Naive thymus-derived CD4-positive, alpha-beta T cell (primary cell): ENCODE measurements around the gene AP1M1. TPM values are rescaled to one million over a fixed set of nuclear protein-coding genes. Genes with fewer than 3 reads are reported as not detected.

Source experiments
- ATAC-seq: fragments of 150-1000 bp; cut with Tn5 transposase; 2 replicates; pipeline ENCODE4 v1.10.0; 2021; ENCODE audit warnings: mild to moderate bottlenecking, moderate library complexity
- CTCF ChIA-PET: fragments of 350-600 bp; sonication (Branson Sonifier 250); formaldehyde crosslinking; loops from one replicate; lab custom pipeline; 2021; ENCODE audit warnings: antibody characterized with exemption; lab: Charles Lee
- POLR2A ChIA-PET: fragments of 350-600 bp; sonication (Branson Sonifier 250); formaldehyde crosslinking; loops from one replicate; lab custom pipeline; 2021; ENCODE audit warnings: antibody characterized with exemption, inconsistent platforms; lab: Charles Lee
- DNase-seq, 9 donors: peaks; one replicate each; pipeline versions ENCODE4 v3.0.0 to v3.0.0-alpha.2; 2020 to 2022; ENCODE audit warnings: mixed read lengths in 1 of 9
- H3K27ac ChIP-seq: one replicate; pipeline ENCODE4 v1.7.0; 2013; ENCODE audit warnings: mild to moderate bottlenecking, low read depth, low read length, moderate library complexity
- H3K27me3 ChIP-seq, 2 donors: one replicate each; pipeline ENCODE4 v1.7.0; 2013; ENCODE audit warnings: low read length in 2 of 2, mild to moderate bottlenecking in 2 of 2, moderate library complexity in 2 of 2; ENCODE audit not compliant: control insufficient read depth in 2 of 2, insufficient read depth in 2 of 2
- H3K36me3 ChIP-seq, 3 experiments: 1 replicate in 2 of 3; 2 replicates in 1 of 3; pipeline ENCODE4 v1.7.0; 2013; ENCODE audit warnings: low read length in 3 of 3, mild to moderate bottlenecking in 3 of 3, moderate library complexity in 1 of 3; ENCODE audit not compliant: insufficient read depth in 3 of 3, control insufficient read depth in 2 of 3
- H3K4me1 ChIP-seq, 2 donors: one replicate each; pipeline ENCODE4 v1.7.0; 2013; ENCODE audit warnings: low read length in 2 of 2, mild to moderate bottlenecking in 2 of 2, moderate library complexity in 1 of 2; ENCODE audit not compliant: control insufficient read depth in 2 of 2, insufficient read depth in 2 of 2
- H3K4me3 ChIP-seq: 2 replicates; pipeline ENCODE4 v1.7.0; 2013; ENCODE audit warnings: mild to moderate bottlenecking, low read length
- H3K9me3 ChIP-seq, 3 experiments: 1 replicate in 2 of 3; 2 replicates in 1 of 3; pipeline ENCODE4 v1.7.0; 2013; ENCODE audit warnings: low read length in 3 of 3; ENCODE audit not compliant: control insufficient read depth in 2 of 3
- H3K27ac Mint-ChIP-seq, 9 donors: one replicate each; pipeline ENCODE4 v1.8.0; 2020 to 2022; ENCODE audit warnings: mixed read lengths in 9 of 9, mild to moderate bottlenecking in 8 of 9, moderate library complexity in 5 of 9, inconsistent platforms in 2 of 9
- H3K27me3 Mint-ChIP-seq, 5 donors: one replicate each; pipeline ENCODE4 v1.8.0; 2021 to 2022; ENCODE audit warnings: mixed read lengths in 5 of 5, mild to moderate bottlenecking in 1 of 5
- H3K36me3 Mint-ChIP-seq, 5 donors: one replicate each; pipeline ENCODE4 v1.8.0; 2020 to 2022; ENCODE audit warnings: mixed read lengths in 5 of 5, mild to moderate bottlenecking in 3 of 5, inconsistent platforms in 1 of 5
- H3K4me1 Mint-ChIP-seq, 7 donors: one replicate each; pipeline ENCODE4 v1.8.0; 2020 to 2022; ENCODE audit warnings: mixed read lengths in 7 of 7, mild to moderate bottlenecking in 3 of 7, inconsistent platforms in 1 of 7
- H3K4me3 Mint-ChIP-seq, 10 donors: one replicate each; pipeline ENCODE4 v1.8.0; 2020 to 2022; ENCODE audit warnings: mild to moderate bottlenecking in 10 of 10, mixed read lengths in 10 of 10, moderate library complexity in 6 of 10, inconsistent platforms in 2 of 10
- H3K9me3 Mint-ChIP-seq, 11 donors: one replicate each; pipeline ENCODE4 v1.8.0; 2020 to 2022; ENCODE audit warnings: mixed read lengths in 11 of 11, mild to moderate bottlenecking in 4 of 11, inconsistent platforms in 1 of 11, moderate library complexity in 1 of 11
- intact Hi-C, 2 donors: fragments of 100-400 bp; cut with micrococcal nuclease; formaldehyde crosslinking; loops; one replicate each; pipeline ENCODE4 v1.15.1; 2023
- polyA plus RNA-seq, 2 donors: library from polyadenylated mRNA; unstranded; fragments of 300-500 nt; fragmentation: Illumina TruSeq; gene quantifications; one replicate each; pipeline ENCODE4 v1.2.3, GENCODE V29; 2021
- total RNA-seq, 6 experiments: library from RNA in 5 of 6; stranded (reverse) in 5 of 6; gene quantifications; 1 replicate in 5 of 6; 2 replicates in 1 of 6; pipeline ENCODE4 v1.2.3 and lab custom pipeline; 2021 to 2026

The AP1M1 gene
- total and polyA plus RNA-seq, 7 experiments from 2014 or later = 94.9 to 169 (median 134) TPM

DNA sequence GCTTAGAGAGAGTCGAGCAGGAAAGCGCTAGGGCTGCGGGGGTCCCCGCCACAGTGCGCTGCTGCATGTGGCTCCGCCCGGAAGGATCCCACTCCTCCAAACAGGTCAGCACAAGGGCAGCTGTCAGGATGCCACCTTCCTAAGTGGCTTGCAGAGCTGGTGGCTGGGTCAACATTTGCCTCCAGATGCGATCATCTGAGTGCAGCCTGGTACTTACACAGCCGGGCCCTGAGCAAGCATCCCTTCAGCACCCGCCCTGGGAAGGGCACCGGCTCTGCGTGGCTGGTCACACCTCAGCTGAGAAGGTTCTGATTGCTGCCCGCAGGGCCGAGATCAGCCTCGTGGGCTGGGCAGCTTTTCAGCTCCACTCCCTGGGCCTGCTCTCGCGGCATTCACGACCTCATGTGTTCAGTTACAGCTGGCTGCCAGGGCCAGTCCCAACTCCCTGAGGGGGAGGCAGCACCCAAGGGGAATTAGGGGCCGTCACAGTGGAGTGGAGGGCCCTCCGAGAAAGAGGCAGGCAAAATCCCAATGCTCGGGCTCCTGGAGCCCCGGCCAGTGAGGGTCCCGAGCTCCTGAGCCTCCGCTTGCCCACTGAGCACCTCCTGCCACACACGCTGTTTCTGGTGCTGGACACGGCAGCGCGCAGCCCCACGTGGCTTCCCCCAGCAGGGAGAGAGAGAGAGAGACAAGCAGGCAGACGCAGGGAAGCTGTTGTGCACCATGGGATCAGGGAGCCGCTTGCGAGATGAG is 26.8 kb downstream of the AP1M1 start:
- no peak overlapping the region for H3K4me3 Mint-ChIP-seq
- peaks cover 13 to 96% (median 14%) of the 10 kb centered on the region in 3 experiments for H3K36me3 ChIP-seq
- CTCF ChIA-PET = no interaction called here

DNA sequence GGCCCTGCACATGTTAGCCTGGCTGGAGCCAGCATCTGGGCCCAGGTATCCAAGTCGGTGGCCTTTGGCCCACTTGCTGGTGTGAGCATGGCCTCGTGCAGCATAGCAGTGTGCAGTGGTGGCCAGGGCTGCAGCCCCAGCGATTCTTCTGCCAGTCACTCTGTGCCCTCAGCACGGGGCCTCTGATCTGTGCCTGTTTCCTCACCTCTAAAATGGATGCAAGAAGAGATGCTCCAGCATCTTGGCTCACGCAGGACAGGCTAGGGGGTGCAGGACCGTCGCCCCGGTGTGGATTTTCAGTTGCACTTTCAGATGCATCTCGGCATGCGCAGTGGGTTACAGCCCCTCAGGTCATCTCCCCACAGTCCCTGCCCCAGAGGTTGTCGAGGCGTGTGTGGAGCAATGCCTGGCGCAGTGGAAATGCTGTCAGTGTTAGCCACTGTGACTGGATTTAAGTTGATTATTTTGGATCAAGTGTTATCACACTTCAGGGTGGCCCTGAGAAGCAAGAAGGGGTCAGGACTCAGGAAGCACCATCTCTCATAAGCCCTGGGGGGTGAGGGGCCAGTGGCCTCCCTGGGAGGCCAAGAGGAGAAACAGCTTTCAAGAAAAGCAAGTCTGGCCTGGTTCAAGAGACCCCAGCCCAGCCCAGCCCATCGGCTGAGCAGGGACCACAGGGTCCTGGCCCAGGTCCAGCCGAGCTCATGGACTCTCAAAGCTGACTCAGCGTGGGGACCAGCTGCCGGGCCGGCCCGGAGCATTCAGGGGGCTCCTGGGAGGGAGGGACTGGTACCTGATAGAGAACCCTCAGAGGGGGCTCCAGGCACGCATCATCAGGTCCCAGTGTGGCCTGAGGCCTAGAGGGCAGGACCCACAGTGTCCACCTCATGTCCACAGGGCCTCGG is 27.8 kb downstream of the AP1M1 start:
- no peaks in the 10 kb centered on the region for H3K4me1 ChIP-seq
- H3K27ac Mint-ChIP-seq = no peak overlapping the region

More for the DNA sequence above, 26.8 kb downstream of the AP1M1 start:
- peaks cover 4 to 24% (median 14%) of the 10 kb centered on the region in 3 experiments for H3K9me3 ChIP-seq
- no peak for DNase-seq
- no peak overlapping the region for H3K27ac ChIP-seq
- Mint-ChIP-seq H3K27me3 (no peaks in the 10 kb centered on the region), H3K36me3 (peaks cover 12 to 54% (median 35%) of the 10 kb centered on the region in 5 donors), H3K9me3 (peaks cover 0 to 38% (median 21%) of the 10 kb centered on the region in 11 donors), H3K27ac (no peak overlapping the region), H3K4me1 (peaks cover 0 to 4% (median 0%) of the 10 kb centered on the region in 7 donors)
- intact Hi-C loops = no loop called here
- POLR2A ChIA-PET = interaction anchor here (1.1 to 1.5 kb wide), 4 partner anchors 9 to 104 kb away, joined by 3 to 4 read pairs (median 4); no protein-coding TSS in a partner anchor
- no peaks in the 10 kb centered on the region for H3K27me3 ChIP-seq
- no peaks in the 10 kb centered on the region for H3K4me1 ChIP-seq
- ATAC-seq = no peak
- no peak overlapping the region for H3K4me3 ChIP-seq

DNA sequence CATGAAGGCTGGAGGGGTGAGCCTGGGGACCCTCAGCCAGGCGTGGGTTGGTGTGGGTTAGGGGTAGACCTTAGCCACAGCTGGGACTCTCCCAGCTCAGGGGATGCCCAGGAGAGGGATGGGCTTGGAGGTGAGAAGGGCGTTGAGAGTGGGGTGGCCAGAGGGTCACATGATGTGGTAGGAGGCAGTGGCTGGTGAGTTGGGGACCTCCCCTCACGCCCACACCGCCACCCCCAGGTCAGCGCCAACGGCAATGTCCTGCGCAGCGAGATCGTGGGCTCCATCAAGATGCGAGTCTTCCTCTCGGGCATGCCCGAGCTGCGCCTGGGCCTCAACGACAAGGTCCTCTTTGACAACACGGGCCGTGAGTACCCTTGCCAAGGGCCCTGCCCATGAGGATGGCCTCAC is 28.5 kb downstream of the AP1M1 start:
- Histone ChIP-seq H3K4me3 (no peak overlapping the region), H3K27me3 (no peaks in the 10 kb centered on the region), H3K27ac (no peak overlapping the region), H3K4me1 (no peaks in the 10 kb centered on the region), H3K36me3 (peaks cover 0 to 85% (median 14%) of the 10 kb centered on the region in 3 experiments), H3K9me3 (peaks cover 0 to 8% (median 7%) of the 10 kb centered on the region in 3 experiments)
- intact Hi-C loops = no loop called here
- ChIA-PET POLR2A (interaction anchor here (0.5 to 1.0 kb wide), 2 partner anchors 9 to 162 kb away, joined by 3 read pairs; no protein-coding TSS in a partner anchor), CTCF (interaction anchor here (1.0 to 1.2 kb wide), 2 partner anchors 21 to 156 kb away, joined by 3 to 4 read pairs; no protein-coding TSS in a partner anchor)
- Mint-ChIP-seq H3K4me1 (peaks cover 0 to 6% (median 0%) of the 10 kb centered on the region in 7 donors), H3K36me3 (peaks cover 12 to 47% (median 31%) of the 10 kb centered on the region in 5 donors), H3K27me3 (no peaks in the 10 kb centered on the region), H3K9me3 (peaks cover 0 to 21% (median 11%) of the 10 kb centered on the region in 11 donors), H3K4me3 (no peak overlapping the region), H3K27ac (peak overlapping the region in 1 of 9 donors; percentile 17)
- no peak for ATAC-seq
- DNase-seq = no peak

More for the DNA sequence above, 27.8 kb downstream of the AP1M1 start:
- H3K9me3 ChIP-seq = peaks cover 4 to 14% (median 14%) of the 10 kb centered on the region in 3 experiments
- intact Hi-C loops = no loop called here
- DNase-seq = no peak
- no peak overlapping the region for H3K27ac ChIP-seq
- no peak for ATAC-seq
- Mint-ChIP-seq H3K27me3 (no peaks in the 10 kb centered on the region), H3K36me3 (peaks cover 16 to 50% (median 34%) of the 10 kb centered on the region in 5 donors), H3K4me3 (no peak overlapping the region), H3K9me3 (peaks cover 0 to 27% (median 17%) of the 10 kb centered on the region in 11 donors), H3K4me1 (peaks cover 0 to 6% (median 0%) of the 10 kb centered on the region in 7 donors)
- peaks cover 3 to 91% (median 14%) of the 10 kb centered on the region in 3 experiments for H3K36me3 ChIP-seq
- ChIA-PET CTCF (interaction anchor here (1.0 to 1.2 kb wide), 2 partner anchors 21 to 157 kb away, joined by 3 to 4 read pairs; no protein-coding TSS in a partner anchor), POLR2A (interaction anchor here (1.0 to 1.3 kb wide), 3 partner anchors 10 to 163 kb away, joined by 3 to 4 read pairs (median 3); no protein-coding TSS in a partner anchor)
- H3K27me3 ChIP-seq = no peaks in the 10 kb centered on the region
- no peak overlapping the region for H3K4me3 ChIP-seq

DNA sequence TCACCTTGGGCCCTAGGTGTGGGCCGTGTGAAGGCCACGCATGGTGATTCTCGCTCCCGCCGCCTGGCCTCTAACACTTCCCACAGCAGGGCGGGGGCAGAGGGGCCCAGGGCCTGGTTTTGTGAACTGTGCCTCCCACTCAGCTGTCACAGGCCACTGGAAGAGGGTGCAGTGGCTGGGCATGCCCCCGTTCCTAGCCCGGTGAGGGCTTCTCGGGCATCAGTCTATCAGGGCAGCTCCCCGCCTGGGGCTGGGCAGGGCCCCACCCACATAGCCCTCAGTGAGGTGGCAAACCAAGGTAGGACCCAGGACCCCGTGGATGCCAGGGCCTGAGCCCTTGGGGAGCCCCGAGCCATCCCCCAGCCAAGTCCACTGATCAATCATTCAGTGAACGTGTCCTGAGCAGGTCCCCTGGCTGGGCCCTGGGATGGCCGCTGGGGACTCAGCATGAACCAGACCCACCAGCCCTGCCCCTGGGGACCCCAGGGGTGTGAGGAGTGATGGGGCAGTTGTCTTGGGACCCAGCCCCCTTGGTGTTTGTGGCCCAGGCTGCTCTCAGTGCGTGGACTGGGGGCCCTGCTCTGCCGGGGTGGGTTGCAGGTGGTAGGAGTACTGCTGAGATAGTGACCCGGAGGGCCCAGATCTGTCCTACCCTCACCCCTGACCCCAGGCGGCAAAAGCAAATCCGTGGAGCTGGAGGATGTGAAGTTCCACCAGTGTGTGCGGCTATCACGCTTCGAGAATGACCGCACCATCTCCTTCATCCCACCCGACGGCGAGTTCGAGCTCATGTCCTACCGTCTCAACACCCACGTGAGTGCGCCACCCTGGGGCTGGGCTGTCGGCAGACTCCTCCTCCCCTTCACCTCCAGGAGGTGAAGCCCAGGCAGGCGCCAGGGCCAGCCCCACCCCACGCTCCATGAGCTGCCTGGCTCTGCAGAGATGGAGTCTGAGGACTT is 29.4 kb downstream of the AP1M1 start:
- no peak for DNase-seq
- H3K9me3 ChIP-seq = no peaks in the 10 kb centered on the region
- no peak overlapping the region for H3K4me3 ChIP-seq
- peaks cover 0 to 11% (median 4%) of the 10 kb centered on the region in 11 donors for H3K9me3 Mint-ChIP-seq
- no peak for ATAC-seq
- peaks cover 0 to 87% (median 14%) of the 10 kb centered on the region in 3 experiments for H3K36me3 ChIP-seq
- H3K4me3 Mint-ChIP-seq = no peak overlapping the region
- ChIA-PET CTCF (no interaction called here), POLR2A (interaction anchor here (1.0 kb wide), 1 partner anchor 11 kb away, joined by 3 read pairs; no protein-coding TSS in a partner anchor)
- H3K27ac Mint-ChIP-seq = no peak overlapping the region
- H3K27me3 ChIP-seq = no peaks in the 10 kb centered on the region
- intact Hi-C loops = no loop called here
- H3K4me1 Mint-ChIP-seq = peaks cover 0 to 6% (median 0%) of the 10 kb centered on the region in 7 donors
- peaks cover 12 to 47% (median 27%) of the 10 kb centered on the region in 5 donors for H3K36me3 Mint-ChIP-seq
- no peaks in the 10 kb centered on the region for H3K4me1 ChIP-seq
- no peak overlapping the region for H3K27ac ChIP-seq
- no peaks in the 10 kb centered on the region for H3K27me3 Mint-ChIP-seq

- H3K4me1 ChIP-seq = no peaks in the 10 kb centered on the region
- peaks cover 0 to 7% (median 0%) of the 10 kb centered on the region in 7 donors for H3K4me1 Mint-ChIP-seq
- no peaks in the 10 kb centered on the region for H3K27me3 ChIP-seq
- H3K27ac ChIP-seq = no peak overlapping the region
- DNase-seq (no peak), ATAC-seq (no peak)
- H3K36me3 Mint-ChIP-seq = peaks cover 7 to 48% (median 22%) of the 10 kb centered on the region in 5 donors
- peaks cover 0 to 87% (median 11%) of the 10 kb centered on the region in 3 experiments for H3K36me3 ChIP-seq
- peaks cover 0 to 2% (median 0%) of the 10 kb centered on the region in 11 donors for H3K9me3 Mint-ChIP-seq
- peak overlapping the region in 2 of 9 donors; percentile 8 to 9 for H3K27ac Mint-ChIP-seq
- H3K27me3 Mint-ChIP-seq = no peaks in the 10 kb centered on the region
- no peak overlapping the region for H3K4me3 ChIP-seq
- H3K9me3 ChIP-seq = no peaks in the 10 kb centered on the region
- ChIA-PET CTCF (no interaction called here), POLR2A (interaction anchor here (0.6 to 1.0 kb wide), 2 partner anchors 12 to 179 kb away, joined by 3 to 5 read pairs; no protein-coding TSS in a partner anchor)
- intact Hi-C loops = no loop called here
- H3K4me3 Mint-ChIP-seq = no peak overlapping the region
These were observed 30.3 kb downstream of the AP1M1 start for GRCh38 chr19:16227837-16228636.
